Stimulated activated effector memory CD8-positive, alpha-beta T cell treated with anti-CD3 and anti-CD28 coated beads, Interleukin-12 subunit alpha, Interleukin-12 subunit beta, amount 100 ng/mL, for 72 hours (primary cell): ENCODE results near the gene SYNPR.

Experiments used
- ATAC-seq: fragments of 150-1000 bp; cut with Tn5 transposase; 2 replicates; pipeline ENCODE4 v1.10.0; 2021
- DNase-seq, 2 donors: peaks; one replicate each; pipeline ENCODE4 v3.0.0; 2021 to 2022; ENCODE audit warnings: low spot score in 2 of 2
- H3K27ac Mint-ChIP-seq: one replicate; pipeline ENCODE4 v1.8.0; 2022; ENCODE audit warnings: mild to moderate bottlenecking, mixed read lengths
- H3K36me3 Mint-ChIP-seq: one replicate; pipeline ENCODE4 v1.8.0; 2022; ENCODE audit warnings: mild to moderate bottlenecking, mixed read lengths
- H3K4me1 Mint-ChIP-seq: one replicate; pipeline ENCODE4 v1.8.0; 2022; ENCODE audit warnings: mixed read lengths
- H3K4me3 Mint-ChIP-seq: one replicate; pipeline ENCODE4 v1.8.0; 2022; ENCODE audit warnings: mild to moderate bottlenecking, mixed read lengths
- H3K9me3 Mint-ChIP-seq: one replicate; pipeline ENCODE4 v1.8.0; 2022; ENCODE audit warnings: mixed read lengths

Gene SYNPR

DNA sequence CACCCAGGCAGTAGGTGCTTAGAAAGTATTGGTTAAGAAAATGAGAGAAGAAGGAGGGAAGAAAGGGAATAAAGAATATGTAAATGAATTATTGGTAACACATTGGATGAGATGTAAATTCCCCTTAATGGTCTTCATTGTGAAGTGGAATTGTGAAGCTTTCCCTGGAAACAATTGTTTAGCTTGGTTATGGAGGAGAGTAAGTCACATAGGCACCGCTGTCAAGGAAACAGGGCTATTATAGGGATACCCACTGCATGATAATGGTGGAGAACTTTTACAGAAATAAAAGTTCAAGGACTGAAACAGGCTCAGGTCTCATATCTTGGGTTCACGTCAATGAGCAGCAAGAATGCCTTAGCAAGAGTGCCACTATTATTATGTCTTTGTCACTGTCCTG is 9.5 kb downstream of the SYNPR start:
- Mint-ChIP-seq H3K27ac (no peak overlapping the region), H3K9me3 (peaks cover 2% of the 10 kb centered on the region), H3K36me3 (no peaks in the 10 kb centered on the region), H3K4me1 (no peaks in the 10 kb centered on the region), H3K4me3 (no peak overlapping the region)
- ATAC-seq, result no peak
- no peak for DNase-seq

DNA sequence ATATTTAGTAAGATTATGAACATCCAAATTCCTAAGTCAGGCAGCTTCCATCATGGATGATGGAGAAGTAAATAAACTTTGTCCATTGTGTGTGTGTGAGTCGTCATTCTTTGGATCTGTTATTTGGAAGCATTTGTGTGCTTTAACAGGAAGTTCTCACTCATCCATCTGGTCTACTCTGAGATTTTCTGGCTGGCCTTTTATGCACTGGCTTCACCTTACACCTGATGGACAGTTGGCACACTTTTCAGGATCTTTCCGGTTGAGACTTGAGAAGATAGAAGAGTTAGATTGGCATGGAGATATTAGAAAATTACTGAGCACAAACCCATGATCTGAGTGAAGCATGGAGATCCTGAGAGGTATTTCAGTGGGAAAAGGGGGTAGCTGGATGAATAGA is 12.6 kb downstream of the SYNPR start:
- no peak overlapping the region for H3K4me3 Mint-ChIP-seq
- H3K36me3 Mint-ChIP-seq, result no peaks in the 10 kb centered on the region
- no peaks in the 10 kb centered on the region for H3K4me1 Mint-ChIP-seq
- no peak for ATAC-seq
- no peak for DNase-seq
- H3K9me3 Mint-ChIP-seq, result no peaks in the 10 kb centered on the region
- no peak overlapping the region for H3K27ac Mint-ChIP-seq

DNA sequence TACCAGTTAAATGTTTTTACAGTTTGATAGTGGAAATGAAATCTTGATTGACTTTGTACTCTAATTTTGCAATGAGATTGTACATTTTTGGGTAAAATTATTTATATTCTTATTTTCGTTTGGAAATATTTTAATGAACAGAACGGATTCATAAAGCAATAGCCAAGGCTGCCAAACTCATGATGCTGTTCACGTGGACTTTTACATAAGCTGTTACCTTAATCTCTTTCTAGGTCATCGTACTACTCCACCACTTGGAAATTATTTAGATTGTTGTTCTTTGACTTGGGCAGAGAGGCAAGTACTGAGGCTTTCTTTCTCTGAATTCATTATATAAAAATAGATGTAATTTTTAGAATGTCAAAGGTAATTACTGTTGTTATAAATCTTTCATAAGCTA is 16.2 kb downstream of the SYNPR start:
- ATAC-seq (no peak), DNase-seq (no peak)
- H3K36me3 Mint-ChIP-seq, result no peaks in the 10 kb centered on the region
- H3K9me3 Mint-ChIP-seq, result no peaks in the 10 kb centered on the region
- no peak overlapping the region for H3K27ac Mint-ChIP-seq
- no peak overlapping the region for H3K4me3 Mint-ChIP-seq
- no peaks in the 10 kb centered on the region for H3K4me1 Mint-ChIP-seq

DNA sequence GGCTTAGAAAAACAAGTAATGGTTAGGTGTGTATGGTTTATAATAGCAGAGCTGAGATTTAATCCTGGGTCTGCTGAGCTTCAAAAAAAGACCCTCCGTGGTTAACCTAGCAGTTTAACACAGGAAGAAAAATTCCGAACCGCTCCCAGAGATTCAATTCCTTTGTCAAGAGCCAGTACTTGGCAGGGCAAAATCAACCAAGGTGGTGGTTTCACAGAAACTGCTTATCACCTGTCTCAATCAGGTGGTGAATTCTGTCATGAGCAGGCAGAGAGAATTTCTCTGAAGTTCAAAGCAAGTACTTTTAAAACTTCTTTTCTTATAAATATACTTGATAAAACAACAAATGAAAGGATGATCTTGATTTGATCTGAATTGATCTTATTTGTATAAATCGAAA is 17.2 kb downstream of the SYNPR start:
- Mint-ChIP-seq H3K36me3 (no peaks in the 10 kb centered on the region), H3K9me3 (no peaks in the 10 kb centered on the region), H3K27ac (no peak overlapping the region), H3K4me1 (no peaks in the 10 kb centered on the region), H3K4me3 (no peak overlapping the region)
- DNase-seq (no peak), ATAC-seq (no peak)

DNA sequence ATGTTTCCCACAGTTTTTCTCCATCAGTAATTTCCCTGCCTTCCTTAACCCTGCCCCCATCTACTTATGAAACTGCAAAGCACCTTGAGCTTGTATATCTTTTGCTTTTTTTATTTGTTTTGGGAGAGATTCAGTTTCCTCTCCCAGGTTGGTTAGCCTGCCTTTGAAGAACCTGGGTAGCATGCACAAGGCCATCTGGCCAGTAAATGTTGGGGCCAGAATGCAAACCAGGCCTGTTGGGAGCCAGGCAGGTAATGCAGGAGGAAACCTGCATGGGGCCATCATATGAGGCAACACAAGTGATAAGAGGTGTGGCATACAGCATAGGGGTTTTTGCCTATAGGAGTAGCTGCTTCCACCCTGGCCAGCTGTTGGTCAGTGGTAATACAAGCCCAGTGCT is 17.7 kb downstream of the SYNPR start:
- no peak for ATAC-seq
- H3K27ac Mint-ChIP-seq, result no peak overlapping the region
- no peaks in the 10 kb centered on the region for H3K9me3 Mint-ChIP-seq
- no peaks in the 10 kb centered on the region for H3K4me1 Mint-ChIP-seq
- no peak for DNase-seq
- no peaks in the 10 kb centered on the region for H3K36me3 Mint-ChIP-seq
- H3K4me3 Mint-ChIP-seq, result no peak overlapping the region

DNA sequence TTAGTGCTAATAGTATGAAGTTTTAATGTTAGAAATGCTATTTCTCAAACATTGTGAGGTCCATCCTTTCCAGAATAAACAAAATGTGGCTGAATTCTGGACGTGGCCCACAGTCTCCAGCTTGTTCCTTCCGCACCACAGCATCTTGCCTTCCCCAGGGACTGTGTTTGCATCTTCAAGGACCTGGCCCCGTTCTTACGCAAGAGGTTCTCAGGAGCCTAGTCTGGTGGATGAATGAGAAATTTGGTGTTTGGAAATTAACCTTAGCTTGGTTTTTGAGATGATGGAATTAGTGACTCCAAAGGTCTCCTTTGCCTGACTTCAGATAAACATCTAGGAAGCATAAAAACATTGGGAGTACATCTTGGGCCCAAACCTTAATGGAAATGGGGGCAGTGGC is 18.1 kb downstream of the SYNPR start:
- H3K27ac Mint-ChIP-seq, result no peak overlapping the region
- DNase-seq (no peak), ATAC-seq (no peak)
- H3K4me3 Mint-ChIP-seq, result no peak overlapping the region
- no peaks in the 10 kb centered on the region for H3K9me3 Mint-ChIP-seq
- H3K4me1 Mint-ChIP-seq, result no peaks in the 10 kb centered on the region
- no peaks in the 10 kb centered on the region for H3K36me3 Mint-ChIP-seq

DNA sequence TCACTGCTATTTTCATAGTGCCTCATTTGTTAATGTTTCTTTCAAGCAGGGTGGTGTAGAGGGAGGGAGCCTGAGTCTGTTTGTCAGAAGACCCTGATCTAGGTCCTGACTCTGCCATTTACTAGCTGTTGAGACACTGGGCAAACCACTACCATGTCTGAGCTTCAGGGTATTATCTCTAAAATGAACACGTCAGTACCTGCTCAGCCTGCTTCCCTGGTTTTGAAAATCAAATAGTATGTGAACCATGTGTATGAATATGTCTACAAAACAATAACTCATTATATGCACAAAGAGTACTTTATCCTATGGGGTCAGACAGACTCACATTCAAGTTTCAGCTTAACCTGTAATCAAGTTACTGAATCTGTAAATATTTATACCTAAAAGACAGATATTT is 25.1 kb downstream of the SYNPR start:
- ATAC-seq (no peak), DNase-seq (no peak)
- Mint-ChIP-seq H3K36me3 (no peaks in the 10 kb centered on the region), H3K4me3 (no peak overlapping the region), H3K27ac (no peak overlapping the region), H3K4me1 (no peaks in the 10 kb centered on the region), H3K9me3 (peaks cover 3% of the 10 kb centered on the region)

DNA sequence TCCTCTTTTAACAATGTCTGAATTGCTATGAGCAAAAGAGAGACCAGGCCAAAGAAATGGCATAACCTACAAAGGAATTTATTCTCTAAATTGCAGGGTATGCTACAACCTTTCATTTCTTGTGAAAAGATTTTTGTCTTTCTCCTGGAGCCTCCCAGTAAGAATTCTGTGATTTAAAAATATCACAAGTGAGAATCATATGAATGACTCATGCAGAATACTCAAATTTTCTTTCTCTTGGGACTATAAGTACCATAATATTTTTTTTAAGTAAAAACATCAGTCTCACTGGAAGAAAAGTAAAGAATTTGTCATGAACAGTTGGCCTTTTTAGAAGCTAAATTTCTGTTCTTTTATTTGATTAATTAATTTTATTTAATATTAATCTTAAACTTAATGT is 26.3 kb downstream of the SYNPR start:
- Mint-ChIP-seq H3K9me3 (peaks cover 11% of the 10 kb centered on the region), H3K27ac (no peak overlapping the region), H3K4me1 (no peaks in the 10 kb centered on the region), H3K4me3 (no peak overlapping the region), H3K36me3 (no peaks in the 10 kb centered on the region)
- DNase-seq (no peak), ATAC-seq (no peak)

DNA sequence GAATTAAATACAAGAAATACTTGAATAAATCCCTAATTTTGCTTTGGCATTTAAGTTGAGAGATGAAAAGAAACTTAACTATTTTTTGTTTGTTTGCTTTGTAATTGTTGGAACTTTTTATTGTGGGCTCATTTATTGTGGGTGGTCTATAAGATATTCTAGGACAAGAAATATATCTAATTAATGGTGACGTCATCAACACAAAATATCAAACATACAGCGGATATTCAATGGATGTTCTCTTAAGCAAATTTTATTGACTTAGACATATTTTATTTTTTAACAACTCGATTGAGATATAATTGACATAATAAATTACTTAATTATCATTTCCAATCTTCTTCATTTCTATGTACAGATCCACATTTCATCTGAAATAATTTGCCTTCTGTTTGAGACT is 30.0 kb downstream of the SYNPR start:
- no peak overlapping the region for H3K4me3 Mint-ChIP-seq
- H3K27ac Mint-ChIP-seq, result no peak overlapping the region
- H3K36me3 Mint-ChIP-seq, result no peaks in the 10 kb centered on the region
- no peaks in the 10 kb centered on the region for H3K4me1 Mint-ChIP-seq
- ATAC-seq (no peak), DNase-seq (no peak)
- H3K9me3 Mint-ChIP-seq, result peaks cover 20% of the 10 kb centered on the region

DNA sequence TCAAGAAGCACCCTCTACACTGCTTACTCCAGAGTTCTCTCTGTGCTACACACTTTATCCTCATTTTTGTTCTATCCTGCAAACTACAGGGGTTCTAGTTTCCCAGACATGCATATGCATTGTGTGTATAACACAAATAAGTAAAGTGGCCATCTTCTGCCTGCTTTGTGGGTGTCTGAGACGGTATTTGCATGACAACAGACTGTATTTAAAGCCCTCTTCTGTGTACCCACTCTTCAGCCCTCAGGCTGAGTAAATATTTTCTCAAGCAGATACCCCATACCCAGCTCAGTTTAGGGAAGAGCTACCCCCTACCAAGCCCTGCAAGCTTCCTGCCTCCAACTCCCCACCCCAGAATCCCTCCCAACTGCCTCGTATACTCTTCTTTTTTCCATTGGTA is 31.7 kb downstream of the SYNPR start:
- DNase-seq (no peak), ATAC-seq (no peak)
- H3K9me3 Mint-ChIP-seq, result peaks cover 26% of the 10 kb centered on the region
- H3K36me3 Mint-ChIP-seq, result no peaks in the 10 kb centered on the region
- no peak overlapping the region for H3K4me3 Mint-ChIP-seq
- no peaks in the 10 kb centered on the region for H3K4me1 Mint-ChIP-seq
- no peak overlapping the region for H3K27ac Mint-ChIP-seq

DNA sequence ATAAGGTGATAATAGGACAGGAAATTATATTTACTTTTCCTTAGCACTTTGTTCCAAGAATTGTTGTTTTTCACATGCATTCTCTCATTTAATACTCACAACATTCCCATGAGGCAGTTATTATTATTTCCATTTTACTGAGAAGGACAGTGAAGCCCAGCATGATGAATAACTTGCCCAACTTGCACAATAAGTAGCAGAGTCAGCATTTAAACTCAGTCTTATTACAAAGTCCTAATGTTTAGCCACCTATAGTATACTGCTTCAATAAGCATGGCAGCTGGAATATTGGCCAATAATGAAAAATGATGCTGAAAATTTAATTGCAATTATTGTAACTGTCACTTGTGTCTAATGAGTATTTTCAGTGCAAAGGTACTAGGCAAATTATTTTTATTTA is 45.7 kb downstream of the SYNPR start:
- Mint-ChIP-seq H3K36me3 (no peaks in the 10 kb centered on the region), H3K4me3 (no peak overlapping the region), H3K4me1 (no peaks in the 10 kb centered on the region), H3K9me3 (no peaks in the 10 kb centered on the region), H3K27ac (no peak overlapping the region)
- DNase-seq (no peak), ATAC-seq (no peak)

DNA sequence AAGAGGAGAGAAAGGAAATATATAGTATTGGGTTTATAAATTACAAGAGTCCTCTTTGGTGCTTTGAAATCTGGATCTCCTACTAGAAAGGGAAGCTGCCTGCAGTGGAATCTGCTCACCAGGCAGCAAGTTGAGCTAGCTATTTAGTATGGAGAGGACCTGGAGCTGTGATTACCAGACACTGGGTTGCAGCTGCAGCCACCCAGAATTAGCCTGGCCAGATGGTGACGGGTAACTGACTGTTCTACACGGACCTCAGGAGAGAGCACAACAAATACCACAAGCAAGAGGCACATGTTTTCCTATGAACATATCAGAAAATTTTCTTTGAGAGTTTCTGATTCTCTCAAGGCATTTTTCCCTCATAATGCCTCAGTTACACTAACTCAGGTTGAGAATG is 46.5 kb downstream of the SYNPR start:
- H3K27ac Mint-ChIP-seq, result no peak overlapping the region
- no peak overlapping the region for H3K4me3 Mint-ChIP-seq
- DNase-seq, result no peak
- no peaks in the 10 kb centered on the region for H3K9me3 Mint-ChIP-seq
- no peak for ATAC-seq
- no peaks in the 10 kb centered on the region for H3K36me3 Mint-ChIP-seq
- no peaks in the 10 kb centered on the region for H3K4me1 Mint-ChIP-seq

DNA sequence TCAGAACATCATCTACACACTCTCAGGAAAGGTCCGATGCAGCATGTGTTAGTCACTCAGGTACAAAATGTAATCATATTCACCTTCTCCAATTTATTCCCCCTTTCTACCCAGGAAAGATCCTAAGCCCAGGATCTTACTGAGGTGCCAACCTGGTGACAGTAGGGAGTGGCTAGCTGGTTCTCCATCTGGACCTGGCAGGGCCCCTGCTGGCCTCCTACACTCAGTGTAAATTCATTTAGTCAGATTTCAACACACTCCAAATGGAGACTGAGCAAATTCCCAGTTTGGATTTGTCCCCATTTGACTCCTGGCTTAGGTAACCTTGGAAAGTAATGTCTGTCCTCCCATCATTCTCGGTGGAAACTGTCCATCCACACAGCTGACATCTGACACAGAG is 47.3 kb downstream of the SYNPR start:
- H3K9me3 Mint-ChIP-seq, result no peaks in the 10 kb centered on the region
- no peak for DNase-seq
- no peak overlapping the region for H3K4me3 Mint-ChIP-seq
- no peak overlapping the region for H3K27ac Mint-ChIP-seq
- no peaks in the 10 kb centered on the region for H3K4me1 Mint-ChIP-seq
- no peak for ATAC-seq
- no peaks in the 10 kb centered on the region for H3K36me3 Mint-ChIP-seq

DNA sequence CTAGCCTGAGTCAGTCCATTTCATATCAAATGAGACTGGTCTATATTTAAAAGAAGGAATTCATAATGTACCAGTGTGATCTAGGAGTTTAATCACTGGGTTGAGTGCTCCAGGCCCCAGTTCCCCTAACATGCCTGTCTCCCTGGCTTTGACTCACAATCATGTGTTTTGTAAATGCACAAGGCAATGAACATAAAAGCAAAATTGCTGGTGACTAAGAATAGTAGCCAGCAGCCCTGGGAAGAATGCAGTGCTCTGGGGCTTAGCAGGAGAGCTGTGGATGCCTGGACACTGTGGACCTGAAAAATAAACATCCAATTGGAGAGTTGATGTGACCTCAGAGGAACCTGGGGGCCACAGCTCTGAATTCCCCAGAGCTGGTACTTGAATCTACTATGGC is 50.3 kb downstream of the SYNPR start:
- Mint-ChIP-seq H3K27ac (no peak overlapping the region), H3K36me3 (no peaks in the 10 kb centered on the region), H3K4me1 (no peaks in the 10 kb centered on the region), H3K9me3 (no peaks in the 10 kb centered on the region), H3K4me3 (no peak overlapping the region)
- ATAC-seq (no peak), DNase-seq (no peak)

DNA sequence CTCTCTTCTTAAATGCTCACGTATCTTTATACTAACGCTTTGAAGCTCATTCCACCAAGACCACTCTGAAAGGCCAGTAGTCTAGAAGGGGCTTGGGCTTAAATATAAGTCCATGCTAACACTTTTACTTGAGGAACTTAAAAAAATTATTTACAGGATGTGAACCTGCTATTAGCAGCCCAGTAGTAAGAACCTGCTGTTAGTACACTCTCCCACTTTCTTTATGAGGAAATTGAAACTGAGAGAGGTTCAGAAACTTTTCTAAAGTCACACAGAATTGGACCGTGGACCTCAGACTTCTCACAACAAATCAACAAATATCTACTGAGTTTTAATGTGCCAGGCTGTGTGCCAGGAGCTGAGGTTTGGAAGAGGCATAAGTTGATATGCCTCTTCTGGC is 53.4 kb downstream of the SYNPR start:
- Mint-ChIP-seq H3K27ac (no peak overlapping the region), H3K9me3 (no peaks in the 10 kb centered on the region), H3K36me3 (no peaks in the 10 kb centered on the region), H3K4me1 (no peaks in the 10 kb centered on the region), H3K4me3 (no peak overlapping the region)
- ATAC-seq (no peak), DNase-seq (no peak)

DNA sequence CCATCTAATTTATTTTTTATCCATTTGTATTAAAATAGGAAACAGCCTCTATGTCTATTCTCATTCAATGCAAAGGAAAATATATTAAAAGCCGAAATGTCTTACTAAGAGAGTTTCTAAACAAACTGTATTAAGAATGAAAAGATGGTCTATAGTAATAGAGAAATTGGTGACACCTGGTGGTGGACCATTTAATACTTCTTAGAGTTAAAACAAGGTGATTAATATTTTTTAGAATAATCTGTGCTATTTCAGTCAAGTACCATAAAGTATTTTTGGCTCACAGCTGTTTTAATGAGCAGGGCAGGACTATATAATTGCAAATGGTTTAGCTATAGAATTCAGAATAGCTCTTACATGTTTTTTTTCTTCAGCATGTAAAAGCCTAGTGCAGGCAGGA is 55.7 kb downstream of the SYNPR start:
- no peak overlapping the region for H3K27ac Mint-ChIP-seq

DNA sequence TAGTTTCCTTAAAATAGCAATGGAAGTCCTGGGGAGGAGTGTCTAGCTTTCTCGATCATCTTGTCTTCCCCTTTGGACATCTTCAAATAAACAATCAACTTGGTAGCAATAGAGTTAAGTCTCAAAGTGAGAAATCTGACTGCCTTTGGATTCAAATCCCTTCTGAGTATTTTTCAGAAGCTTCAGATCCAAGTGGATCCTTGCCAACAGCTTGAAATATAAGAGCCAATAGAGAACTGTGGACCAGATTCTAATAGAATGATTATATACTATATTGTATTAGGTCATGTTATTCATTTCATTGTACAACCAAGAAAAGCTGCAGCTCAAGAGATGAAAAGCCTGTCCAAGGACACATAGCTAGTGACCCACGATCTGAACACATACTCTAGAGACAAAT is 60.2 kb downstream of the SYNPR start:
- H3K27ac Mint-ChIP-seq, result no peak overlapping the region
- H3K4me3 Mint-ChIP-seq, result no peak overlapping the region
- no peak for ATAC-seq
- DNase-seq, result no peak
- H3K9me3 Mint-ChIP-seq, result peaks cover 5% of the 10 kb centered on the region
- H3K36me3 Mint-ChIP-seq, result no peaks in the 10 kb centered on the region
- H3K4me1 Mint-ChIP-seq, result no peaks in the 10 kb centered on the region

More for the DNA sequence above, 55.7 kb downstream of the SYNPR start:
- no peaks in the 10 kb centered on the region for H3K9me3 Mint-ChIP-seq
- H3K4me1 Mint-ChIP-seq, result no peaks in the 10 kb centered on the region
- ATAC-seq (no peak), DNase-seq (no peak)
- H3K4me3 Mint-ChIP-seq, result no peak overlapping the region
- H3K36me3 Mint-ChIP-seq, result no peaks in the 10 kb centered on the region
